Right lobe of liver (tissue), 6 donors: ENCODE data around the gene IZUMO1. TPM values are rescaled to one million over a fixed set of nuclear protein-coding genes. Genes with fewer than 3 reads are reported as not detected.

Source experiments
- ATAC-seq, 4 donors: fragments of 200-7000 bp; cut with Tn5 transposase; one replicate each; pipeline ENCODE4 v1.9.1; 2020; ENCODE audit warnings: mild to moderate bottlenecking in 4 of 4, moderate library complexity in 4 of 4
- DNase-seq, 3 donors: peaks; one replicate each; pipeline ENCODE4 v3.0.0-alpha.2; 2020
- H3K27ac ChIP-seq, 3 donors: fragments of 200-600 bp; one replicate each; pipeline ENCODE4 v1.8.0; 2022
- H3K27me3 ChIP-seq, 2 donors: fragments of 200-600 bp; one replicate each; pipeline ENCODE4 v1.8.0; 2022
- H3K36me3 ChIP-seq, 4 donors: fragments of 200-600 bp; sonication (generic) in 1 of 4; one replicate each; pipeline versions ENCODE4 v1.5.1 to v1.8.0; 2017 to 2022; ENCODE audit warnings: control low read depth in 1 of 4
- H3K4me1 ChIP-seq, 4 donors: fragments of 200-600 bp; sonication (generic) in 1 of 4; one replicate each; pipeline versions ENCODE4 v1.5.1 to v1.8.0; 2017 to 2022; ENCODE audit warnings: control low read depth in 1 of 4
- H3K4me3 ChIP-seq, 3 donors: fragments of 200-600 bp; one replicate each; pipeline ENCODE4 v1.8.0; 2022
- H3K9me3 ChIP-seq, 4 donors: fragments of 200-600 bp; sonication (generic) in 1 of 4; one replicate each; pipeline versions ENCODE4 v1.5.1 to v1.8.0; 2017 to 2022; ENCODE audit warnings: control low read depth in 1 of 4
- POLR2A ChIP-seq: fragments of 450-650 bp; IDR thresholded peaks from one replicate; pipeline ENCODE4 v1.6.1; 2017; ENCODE audit warnings: antibody characterized with exemption, mild to moderate bottlenecking
- WGBS: methylation state at CpG from one replicate; pipeline ENCODE4 v1.1.6; 2018; ENCODE audit warnings: low coverage, low lambda C conversion rate; ENCODE audit not compliant: insufficient coverage; ENCODE audit errors: missing lambda C conversion rate; 5-methylcytosine and 5-hydroxymethylcytosine counted together
- intact Hi-C, 2 donors: fragments of 100-400 bp; cut with DNase I; formaldehyde crosslinking; loops; one replicate each; pipeline versions ENCODE4 v1.11.2 to v1.14.1; 2022
- total RNA-seq, 6 experiments: library from RNA; depleted of rRNA in 2 of 6; stranded (reverse); fragments of >200 nt in 2 of 6; fragmentation: NEBNext Ultra II Directional in 3 of 6; extraction: Animal tissue kit (Norgen Biotek cat#: 25700) in 3 of 6; gene quantifications; one replicate each; pipeline versions ENCODE4 v1.1.0 to v1.2.4, GENCODE V29; 2016 to 2023
- TF ChIP-seq, protein P1 (sequence below), 4 donors: fragments of 200-600 bp in 3 of 4; fragments of 450-650 bp in 1 of 4; IDR thresholded peaks; one replicate each; pipeline versions ENCODE4 v1.5.1 to v1.8.0; 2016 to 2022; ENCODE audit warnings: antibody characterized with exemption in 4 of 4, mild to moderate bottlenecking in 2 of 4
- donor health status: DM: no; HTN: yes; CAD: no.
- donor health status: DM: no; HTN: no; CAD: no.
- donor health status: DM: no; HTN: no; CAD: no.
- donor health status: DM: no; HTN: yes; CAD: no.
- donor health status: DM: no; HTN: yes; CAD: no.

Gene IZUMO1
- total RNA-seq, 6 experiments from 2014 or later: 0.10 to 0.35 (median 0.13) TPM; not detected in 1

GRCh38 chr19:48711106-48711662, 35.5 kb downstream of the IZUMO1 start:
- no peaks in the 10 kb centered on the region for H3K27me3 ChIP-seq
- no peaks in the 10 kb centered on the region for H3K36me3 ChIP-seq
- peaks cover 0 to 3% (median 0%) of the 10 kb centered on the region in 4 donors for H3K4me1 ChIP-seq
- intact Hi-C loops: no loop called here
- H3K9me3 ChIP-seq: no peaks in the 10 kb centered on the region
- H3K4me3 ChIP-seq: no peak overlapping the region
- no peak overlapping the region for H3K27ac ChIP-seq
- DNase-seq (no peak), ATAC-seq (no peak)
- 72% methylated on average over 3 of the region's 4 CpGs for WGBS
- TF ChIP-seq, protein P1, sequence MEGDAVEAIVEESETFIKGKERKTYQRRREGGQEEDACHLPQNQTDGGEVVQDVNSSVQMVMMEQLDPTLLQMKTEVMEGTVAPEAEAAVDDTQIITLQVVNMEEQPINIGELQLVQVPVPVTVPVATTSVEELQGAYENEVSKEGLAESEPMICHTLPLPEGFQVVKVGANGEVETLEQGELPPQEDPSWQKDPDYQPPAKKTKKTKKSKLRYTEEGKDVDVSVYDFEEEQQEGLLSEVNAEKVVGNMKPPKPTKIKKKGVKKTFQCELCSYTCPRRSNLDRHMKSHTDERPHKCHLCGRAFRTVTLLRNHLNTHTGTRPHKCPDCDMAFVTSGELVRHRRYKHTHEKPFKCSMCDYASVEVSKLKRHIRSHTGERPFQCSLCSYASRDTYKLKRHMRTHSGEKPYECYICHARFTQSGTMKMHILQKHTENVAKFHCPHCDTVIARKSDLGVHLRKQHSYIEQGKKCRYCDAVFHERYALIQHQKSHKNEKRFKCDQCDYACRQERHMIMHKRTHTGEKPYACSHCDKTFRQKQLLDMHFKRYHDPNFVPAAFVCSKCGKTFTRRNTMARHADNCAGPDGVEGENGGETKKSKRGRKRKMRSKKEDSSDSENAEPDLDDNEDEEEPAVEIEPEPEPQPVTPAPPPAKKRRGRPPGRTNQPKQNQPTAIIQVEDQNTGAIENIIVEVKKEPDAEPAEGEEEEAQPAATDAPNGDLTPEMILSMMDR (IDR thresholded peaks at IDR 0.05): no peak
- TF ChIP-seq POLR2A: no peak

DNA sequence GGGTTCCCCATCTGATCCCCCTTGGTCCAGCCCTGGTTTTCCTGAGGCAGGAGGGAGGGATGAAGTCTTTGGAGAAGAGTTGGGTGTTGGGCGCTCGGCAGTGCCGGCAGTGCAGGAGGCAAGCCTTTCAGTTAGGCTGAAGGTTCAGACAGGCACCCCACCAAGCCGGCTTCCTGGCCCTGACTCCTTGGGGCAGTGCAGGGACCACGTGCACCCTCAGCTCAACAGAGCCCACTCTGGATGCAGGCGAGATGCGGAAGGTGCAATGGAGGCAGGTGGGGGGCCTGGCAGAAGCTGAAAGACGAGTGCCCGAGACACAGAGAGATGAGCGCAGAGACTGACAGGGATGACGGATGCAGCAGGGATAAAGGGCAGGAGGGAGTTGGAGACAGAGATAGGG, 38.2 kb downstream of the IZUMO1 start:
- TF ChIP-seq, protein P1 (IDR thresholded peaks at IDR 0.05): no peak
- TF ChIP-seq POLR2A: no peak
- DNase-seq (no peak), ATAC-seq (no peak)
- intact Hi-C loops: no loop called here
- Histone ChIP-seq H3K4me3 (no peak overlapping the region), H3K9me3 (no peaks in the 10 kb centered on the region), H3K36me3 (no peaks in the 10 kb centered on the region), H3K27me3 (no peaks in the 10 kb centered on the region), H3K27ac (no peak overlapping the region), H3K4me1 (no peaks in the 10 kb centered on the region)
- WGBS: 76% methylated on average over 7 of the region's 11 CpGs

- ATAC-seq: no peak
- Histone ChIP-seq H3K4me1 (no peaks in the 10 kb centered on the region), H3K9me3 (no peaks in the 10 kb centered on the region), H3K27me3 (no peaks in the 10 kb centered on the region), H3K27ac (no peak overlapping the region), H3K4me3 (no peak overlapping the region), H3K36me3 (no peaks in the 10 kb centered on the region)
- DNase-seq: no peak
- no peak for TF ChIP-seq POLR2A
- TF ChIP-seq, protein P1 (IDR thresholded peaks at IDR 0.05): no peak
- 75% methylated on average over 2 of the region's 2 CpGs for WGBS
- intact Hi-C loops: no loop called here
Measured at GRCh38 chr19:48705431-48705830, 41.3 kb downstream of the IZUMO1 start.

DNA sequence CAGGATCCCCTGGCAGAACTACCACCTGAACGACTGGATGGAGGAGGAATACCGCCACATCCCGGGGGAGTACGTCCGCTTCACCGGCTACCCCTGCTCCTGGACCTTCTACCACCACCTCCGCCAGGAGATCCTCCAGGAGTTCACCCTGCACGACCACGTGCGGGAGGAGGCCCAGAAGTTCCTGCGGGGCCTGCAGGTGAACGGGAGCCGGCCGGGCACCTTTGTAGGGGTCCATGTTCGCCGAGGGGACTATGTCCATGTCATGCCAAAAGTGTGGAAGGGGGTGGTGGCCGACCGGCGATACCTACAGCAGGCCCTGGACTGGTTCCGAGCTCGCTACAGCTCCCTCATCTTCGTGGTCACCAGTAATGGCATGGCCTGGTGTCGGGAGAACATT, 43.4 kb downstream of the IZUMO1 start:
- intact Hi-C loops: no loop called here
- no peak overlapping the region for H3K4me3 ChIP-seq
- DNase-seq (no peak), ATAC-seq (peak in 1 of 4 donors; percentile 30)
- H3K4me1 ChIP-seq: no peaks in the 10 kb centered on the region
- no peaks in the 10 kb centered on the region for H3K9me3 ChIP-seq
- H3K36me3 ChIP-seq: no peaks in the 10 kb centered on the region
- WGBS: no CpG with 5 or more reads among the region's 23 CpGs
- no peak overlapping the region for H3K27ac ChIP-seq
- TF ChIP-seq POLR2A: no peak
- TF ChIP-seq, protein P1 (IDR thresholded peaks at IDR 0.05): no peak
- H3K27me3 ChIP-seq: no peaks in the 10 kb centered on the region

DNA sequence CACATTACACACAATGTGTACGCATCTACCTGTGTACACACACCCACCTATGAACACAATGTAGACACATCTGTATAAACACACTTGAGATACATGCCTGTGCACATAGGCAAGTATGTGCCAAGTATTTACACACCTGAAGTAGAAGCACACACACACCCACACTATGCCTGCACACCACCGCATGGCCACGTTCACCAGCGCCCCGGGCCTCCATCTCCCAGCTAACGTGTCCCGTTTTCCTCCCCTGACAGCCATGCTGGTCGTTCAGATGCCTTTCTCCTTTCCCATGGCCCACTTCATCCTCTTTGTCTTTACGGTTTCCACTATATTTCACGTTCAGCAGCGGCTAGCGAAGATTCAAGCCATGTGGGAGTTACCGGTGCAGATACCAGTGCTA, 44.0 kb downstream of the IZUMO1 start:
- H3K4me3 ChIP-seq: no peak overlapping the region
- ATAC-seq (no peak), DNase-seq (no peak)
- intact Hi-C loops: no loop called here
- no peaks in the 10 kb centered on the region for H3K27me3 ChIP-seq
- TF ChIP-seq, protein P1 (IDR thresholded peaks at IDR 0.05): no peak
- no peak for TF ChIP-seq POLR2A
- H3K27ac ChIP-seq: no peak overlapping the region
- 95% methylated on average over 13 of the region's 13 CpGs for WGBS
- H3K4me1 ChIP-seq: no peaks in the 10 kb centered on the region
- H3K9me3 ChIP-seq: no peaks in the 10 kb centered on the region
- H3K36me3 ChIP-seq: no peaks in the 10 kb centered on the region
